GM19324 (cell line): Measurements from ENCODE around the gene IFI30.
A peak's percentile ranks its signal among the peaks of the same experiment; 100 is the strongest.
"Not testable (repeated sequence)": the region's sequence is repeated elsewhere in the genome, so short reads cannot be mapped to it uniquely, and the experiment has no call there.

Experiments
- ATAC-seq: cut with Tn5 transposase; IDR thresholded peaks from one replicate; pipeline ENCODE4 v1.9.1; 2021; ENCODE audit warnings: mild to moderate bottlenecking, moderate library complexity; ENCODE audit not compliant: unreplicated experiment, low FRiP score

Gene IFI30

GRCh38 chr19:18196511-18196845, 22.9 kb downstream of the IFI30 start:
- ATAC-seq, result no peak

GRCh38 chr19:18197306-18197705, 23.7 kb downstream of the IFI30 start:
- ATAC-seq, result no peak

GRCh38 chr19:18197941-18198340, 24.3 kb downstream of the IFI30 start:
- no peak for ATAC-seq

- no peak for ATAC-seq
These were observed 24.8 kb downstream of the IFI30 start for GRCh38 chr19:18198374-18198773.

GRCh38 chr19:18202397-18202777, 28.8 kb downstream of the IFI30 start:
- ATAC-seq, result no peak

GRCh38 chr19:18202778-18203407, 29.3 kb downstream of the IFI30 start:
- ATAC-seq, result no peak

GRCh38 chr19:18203408-18203862, 29.8 kb downstream of the IFI30 start:
- ATAC-seq, result peak; percentile 1

- ATAC-seq, result peak; percentile 92
These were observed 30.3 kb downstream of the IFI30 start, which contains the start of gene RAB3A for GRCh38 chr19:18203863-18204393. TSS of gene RAB3A (minus strand) at chr19:18204042. CDS start at chr19:18202740, 1,302 bp downstream.

GRCh38 chr19:18204394-18205199, 31.0 kb downstream of the IFI30 start:
- ATAC-seq, result peak; percentile 19

- ATAC-seq, result no peak
These were observed 31.7 kb downstream of the IFI30 start for GRCh38 chr19:18205200-18205892.

- ATAC-seq, result no peak
These were observed 32.4 kb downstream of the IFI30 start for GRCh38 chr19:18206018-18206417.

- ATAC-seq, result no peak
These were observed 34.7 kb downstream of the IFI30 start for GRCh38 chr19:18208098-18208951.

- ATAC-seq, result not testable (repeated sequence)
These were observed 36.3 kb downstream of the IFI30 start for GRCh38 chr19:18209912-18210311.

- ATAC-seq, result no peak
These were observed 38.1 kb downstream of the IFI30 start for GRCh38 chr19:18211683-18212082.

GRCh38 chr19:18214779-18215433, 41.3 kb downstream of the IFI30 start:
- no peak for ATAC-seq

GRCh38 chr19:18216789-18217188, 43.2 kb downstream of the IFI30 start:
- no peak for ATAC-seq

GRCh38 chr19:18218159-18218558, 44.5 kb downstream of the IFI30 start:
- ATAC-seq, result no peak

- no peak for ATAC-seq
These were observed 45.0 kb downstream of the IFI30 start for GRCh38 chr19:18218600-18218999.

- ATAC-seq, result no peak
These were observed 46.5 kb downstream of the IFI30 start for GRCh38 chr19:18219911-18220631.
